Measurements from ENCODE around the gene PRRC2A.

PRRC2A gene

DNA sequence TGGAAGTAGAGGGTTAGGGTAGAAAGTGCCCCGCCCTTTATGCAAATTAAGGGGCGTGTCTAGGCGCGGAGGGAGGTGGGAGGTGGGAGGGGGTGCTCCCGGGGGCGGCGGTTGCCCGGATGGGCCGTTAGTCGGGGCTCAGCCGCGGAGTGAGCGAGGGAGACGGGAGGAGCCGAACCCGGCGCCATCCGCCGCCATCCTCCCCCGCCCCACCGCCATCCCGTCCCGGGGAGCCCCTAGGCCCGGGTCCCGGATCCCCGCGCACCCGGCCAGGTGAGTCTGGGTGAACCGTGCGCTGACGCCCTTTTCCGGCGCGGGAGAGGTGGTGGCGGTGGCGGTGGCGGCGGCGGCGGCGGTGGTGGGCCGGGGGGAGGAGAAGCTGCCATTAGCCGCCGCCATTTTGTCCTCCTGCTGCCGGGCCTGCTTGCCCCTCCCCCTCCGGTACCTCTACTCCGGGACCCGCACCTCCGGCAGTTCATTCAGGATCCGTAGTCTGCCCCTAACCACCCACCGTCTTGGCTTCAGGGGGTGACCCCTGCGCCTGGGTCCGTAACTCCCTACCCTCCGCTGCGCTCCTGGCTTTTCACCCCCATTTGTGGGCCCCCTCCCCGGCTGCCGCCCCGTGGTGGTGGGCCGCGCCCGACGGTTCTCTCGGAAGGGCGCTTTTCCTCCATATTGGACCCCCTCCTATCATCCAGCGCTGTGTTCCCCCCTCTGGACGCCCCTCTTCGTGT is at the start of gene PRRC2A:
TSS of gene PRRC2A (plus strand) at position 130 of the 734 bp plus-strand sequence. CDS start 2,075 bp downstream, outside the sequence.
- DNase-seq: peak; percentile 76

DNA sequence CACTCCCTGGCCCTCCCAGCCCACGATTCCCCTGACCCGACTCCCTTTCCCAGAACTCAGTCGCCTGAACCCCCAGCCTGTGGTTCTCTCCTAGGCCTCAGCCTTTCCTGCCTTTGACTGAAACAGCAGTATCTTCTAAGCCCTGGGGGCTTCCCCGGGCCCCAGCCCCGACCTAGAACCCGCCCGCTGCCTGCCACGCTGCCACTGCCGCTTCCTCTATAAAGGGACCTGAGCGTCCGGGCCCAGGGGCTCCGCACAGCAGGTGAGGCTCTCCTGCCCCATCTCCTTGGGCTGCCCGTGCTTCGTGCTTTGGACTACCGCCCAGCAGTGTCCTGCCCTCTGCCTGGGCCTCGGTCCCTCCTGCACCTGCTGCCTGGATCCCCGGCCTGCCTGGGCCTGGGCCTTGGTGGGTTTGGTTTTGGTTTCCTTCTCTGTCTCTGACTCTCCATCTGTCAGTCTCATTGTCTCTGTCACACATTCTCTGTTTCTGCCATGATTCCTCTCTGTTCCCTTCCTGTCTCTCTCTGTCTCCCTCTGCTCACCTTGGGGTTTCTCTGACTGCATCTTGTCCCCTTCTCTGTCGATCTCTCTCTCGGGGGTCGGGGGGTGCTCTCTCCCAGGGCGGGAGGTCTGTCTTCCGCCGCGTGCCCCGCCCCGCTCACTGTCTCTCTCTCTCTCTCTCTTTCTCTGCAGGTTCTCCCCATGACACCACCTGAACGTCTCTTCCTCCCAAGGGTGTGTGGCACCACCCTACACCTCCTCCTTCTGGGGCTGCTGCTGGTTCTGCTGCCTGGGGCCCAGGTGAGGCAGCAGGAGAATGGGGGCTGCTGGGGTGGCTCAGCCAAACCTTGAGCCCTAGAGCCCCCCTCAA is 48.2 kb upstream of the PRRC2A start, which contains the start of gene LTA:
TSS of gene LTA (plus strand) at position 249 of the 871 bp plus-strand sequence. CDS start at position 703, 454 bp downstream.
- no peak for DNase-seq

DNA sequence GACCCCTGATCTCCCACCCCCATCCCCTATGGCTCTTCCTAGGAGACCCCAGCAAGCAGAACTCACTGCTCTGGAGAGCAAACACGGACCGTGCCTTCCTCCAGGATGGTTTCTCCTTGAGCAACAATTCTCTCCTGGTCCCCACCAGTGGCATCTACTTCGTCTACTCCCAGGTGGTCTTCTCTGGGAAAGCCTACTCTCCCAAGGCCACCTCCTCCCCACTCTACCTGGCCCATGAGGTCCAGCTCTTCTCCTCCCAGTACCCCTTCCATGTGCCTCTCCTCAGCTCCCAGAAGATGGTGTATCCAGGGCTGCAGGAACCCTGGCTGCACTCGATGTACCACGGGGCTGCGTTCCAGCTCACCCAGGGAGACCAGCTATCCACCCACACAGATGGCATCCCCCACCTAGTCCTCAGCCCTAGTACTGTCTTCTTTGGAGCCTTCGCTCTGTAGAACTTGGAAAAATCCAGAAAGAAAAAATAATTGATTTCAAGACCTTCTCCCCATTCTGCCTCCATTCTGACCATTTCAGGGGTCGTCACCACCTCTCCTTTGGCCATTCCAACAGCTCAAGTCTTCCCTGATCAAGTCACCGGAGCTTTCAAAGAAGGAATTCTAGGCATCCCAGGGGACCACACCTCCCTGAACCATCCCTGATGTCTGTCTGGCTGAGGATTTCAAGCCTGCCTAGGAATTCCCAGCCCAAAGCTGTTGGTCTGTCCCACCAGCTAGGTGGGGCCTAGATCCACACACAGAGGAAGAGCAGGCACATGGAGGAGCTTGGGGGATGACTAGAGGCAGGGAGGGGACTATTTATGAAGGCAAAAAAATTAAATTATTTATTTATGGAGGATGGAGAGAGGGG is 47.0 kb upstream of the PRRC2A start:
- no peak for DNase-seq

DNA sequence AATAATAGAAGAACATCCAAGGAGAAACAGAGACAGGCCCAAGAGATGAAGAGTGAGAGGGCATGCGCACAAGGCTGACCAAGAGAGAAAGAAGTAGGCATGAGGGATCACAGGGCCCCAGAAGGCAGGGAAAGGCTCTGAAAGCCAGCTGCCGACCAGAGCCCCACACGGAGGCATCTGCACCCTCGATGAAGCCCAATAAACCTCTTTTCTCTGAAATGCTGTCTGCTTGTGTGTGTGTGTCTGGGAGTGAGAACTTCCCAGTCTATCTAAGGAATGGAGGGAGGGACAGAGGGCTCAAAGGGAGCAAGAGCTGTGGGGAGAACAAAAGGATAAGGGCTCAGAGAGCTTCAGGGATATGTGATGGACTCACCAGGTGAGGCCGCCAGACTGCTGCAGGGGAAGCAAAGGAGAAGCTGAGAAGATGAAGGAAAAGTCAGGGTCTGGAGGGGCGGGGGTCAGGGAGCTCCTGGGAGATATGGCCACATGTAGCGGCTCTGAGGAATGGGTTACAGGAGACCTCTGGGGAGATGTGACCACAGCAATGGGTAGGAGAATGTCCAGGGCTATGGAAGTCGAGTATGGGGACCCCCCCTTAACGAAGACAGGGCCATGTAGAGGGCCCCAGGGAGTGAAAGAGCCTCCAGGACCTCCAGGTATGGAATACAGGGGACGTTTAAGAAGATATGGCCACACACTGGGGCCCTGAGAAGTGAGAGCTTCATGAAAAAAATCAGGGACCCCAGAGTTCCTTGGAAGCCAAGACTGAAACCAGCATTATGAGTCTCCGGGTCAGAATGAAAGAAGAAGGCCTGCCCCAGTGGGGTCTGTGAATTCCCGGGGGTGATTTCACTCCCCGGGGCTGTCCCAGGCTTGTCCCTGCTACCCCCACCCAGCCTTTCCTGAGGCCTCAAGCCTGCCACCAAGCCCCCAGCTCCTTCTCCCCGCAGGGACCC is 46.1 kb upstream of the PRRC2A start:
- no peak for DNase-seq

DNA sequence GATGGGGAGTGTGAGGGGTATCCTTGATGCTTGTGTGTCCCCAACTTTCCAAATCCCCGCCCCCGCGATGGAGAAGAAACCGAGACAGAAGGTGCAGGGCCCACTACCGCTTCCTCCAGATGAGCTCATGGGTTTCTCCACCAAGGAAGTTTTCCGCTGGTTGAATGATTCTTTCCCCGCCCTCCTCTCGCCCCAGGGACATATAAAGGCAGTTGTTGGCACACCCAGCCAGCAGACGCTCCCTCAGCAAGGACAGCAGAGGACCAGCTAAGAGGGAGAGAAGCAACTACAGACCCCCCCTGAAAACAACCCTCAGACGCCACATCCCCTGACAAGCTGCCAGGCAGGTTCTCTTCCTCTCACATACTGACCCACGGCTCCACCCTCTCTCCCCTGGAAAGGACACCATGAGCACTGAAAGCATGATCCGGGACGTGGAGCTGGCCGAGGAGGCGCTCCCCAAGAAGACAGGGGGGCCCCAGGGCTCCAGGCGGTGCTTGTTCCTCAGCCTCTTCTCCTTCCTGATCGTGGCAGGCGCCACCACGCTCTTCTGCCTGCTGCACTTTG is 45.1 kb upstream of the PRRC2A start, which contains the start of gene TNF:
TSS of gene TNF (plus strand) at position 231 of the 567 bp plus-strand sequence. CDS start at position 408, 177 bp downstream.
- no peak for DNase-seq

DNA sequence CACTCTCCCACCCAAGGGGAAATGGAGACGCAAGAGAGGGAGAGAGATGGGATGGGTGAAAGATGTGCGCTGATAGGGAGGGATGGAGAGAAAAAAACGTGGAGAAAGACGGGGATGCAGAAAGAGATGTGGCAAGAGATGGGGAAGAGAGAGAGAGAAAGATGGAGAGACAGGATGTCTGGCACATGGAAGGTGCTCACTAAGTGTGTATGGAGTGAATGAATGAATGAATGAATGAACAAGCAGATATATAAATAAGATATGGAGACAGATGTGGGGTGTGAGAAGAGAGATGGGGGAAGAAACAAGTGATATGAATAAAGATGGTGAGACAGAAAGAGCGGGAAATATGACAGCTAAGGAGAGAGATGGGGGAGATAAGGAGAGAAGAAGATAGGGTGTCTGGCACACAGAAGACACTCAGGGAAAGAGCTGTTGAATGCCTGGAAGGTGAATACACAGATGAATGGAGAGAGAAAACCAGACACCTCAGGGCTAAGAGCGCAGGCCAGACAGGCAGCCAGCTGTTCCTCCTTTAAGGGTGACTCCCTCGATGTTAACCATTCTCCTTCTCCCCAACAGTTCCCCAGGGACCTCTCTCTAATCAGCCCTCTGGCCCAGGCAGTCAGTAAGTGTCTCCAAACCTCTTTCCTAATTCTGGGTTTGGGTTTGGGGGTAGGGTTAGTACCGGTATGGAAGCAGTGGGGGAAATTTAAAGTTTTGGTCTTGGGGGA is 44.4 kb upstream of the PRRC2A start:
- no peak for DNase-seq

DNA sequence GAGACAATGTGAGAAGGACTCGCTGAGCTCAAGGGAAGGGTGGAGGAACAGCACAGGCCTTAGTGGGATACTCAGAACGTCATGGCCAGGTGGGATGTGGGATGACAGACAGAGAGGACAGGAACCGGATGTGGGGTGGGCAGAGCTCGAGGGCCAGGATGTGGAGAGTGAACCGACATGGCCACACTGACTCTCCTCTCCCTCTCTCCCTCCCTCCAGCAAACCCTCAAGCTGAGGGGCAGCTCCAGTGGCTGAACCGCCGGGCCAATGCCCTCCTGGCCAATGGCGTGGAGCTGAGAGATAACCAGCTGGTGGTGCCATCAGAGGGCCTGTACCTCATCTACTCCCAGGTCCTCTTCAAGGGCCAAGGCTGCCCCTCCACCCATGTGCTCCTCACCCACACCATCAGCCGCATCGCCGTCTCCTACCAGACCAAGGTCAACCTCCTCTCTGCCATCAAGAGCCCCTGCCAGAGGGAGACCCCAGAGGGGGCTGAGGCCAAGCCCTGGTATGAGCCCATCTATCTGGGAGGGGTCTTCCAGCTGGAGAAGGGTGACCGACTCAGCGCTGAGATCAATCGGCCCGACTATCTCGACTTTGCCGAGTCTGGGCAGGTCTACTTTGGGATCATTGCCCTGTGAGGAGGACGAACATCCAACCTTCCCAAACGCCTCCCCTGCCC is 43.5 kb upstream of the PRRC2A start:
- DNase-seq: no peak

DNA sequence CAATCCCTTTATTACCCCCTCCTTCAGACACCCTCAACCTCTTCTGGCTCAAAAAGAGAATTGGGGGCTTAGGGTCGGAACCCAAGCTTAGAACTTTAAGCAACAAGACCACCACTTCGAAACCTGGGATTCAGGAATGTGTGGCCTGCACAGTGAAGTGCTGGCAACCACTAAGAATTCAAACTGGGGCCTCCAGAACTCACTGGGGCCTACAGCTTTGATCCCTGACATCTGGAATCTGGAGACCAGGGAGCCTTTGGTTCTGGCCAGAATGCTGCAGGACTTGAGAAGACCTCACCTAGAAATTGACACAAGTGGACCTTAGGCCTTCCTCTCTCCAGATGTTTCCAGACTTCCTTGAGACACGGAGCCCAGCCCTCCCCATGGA is 42.9 kb upstream of the PRRC2A start:
- no peak for DNase-seq

DNA sequence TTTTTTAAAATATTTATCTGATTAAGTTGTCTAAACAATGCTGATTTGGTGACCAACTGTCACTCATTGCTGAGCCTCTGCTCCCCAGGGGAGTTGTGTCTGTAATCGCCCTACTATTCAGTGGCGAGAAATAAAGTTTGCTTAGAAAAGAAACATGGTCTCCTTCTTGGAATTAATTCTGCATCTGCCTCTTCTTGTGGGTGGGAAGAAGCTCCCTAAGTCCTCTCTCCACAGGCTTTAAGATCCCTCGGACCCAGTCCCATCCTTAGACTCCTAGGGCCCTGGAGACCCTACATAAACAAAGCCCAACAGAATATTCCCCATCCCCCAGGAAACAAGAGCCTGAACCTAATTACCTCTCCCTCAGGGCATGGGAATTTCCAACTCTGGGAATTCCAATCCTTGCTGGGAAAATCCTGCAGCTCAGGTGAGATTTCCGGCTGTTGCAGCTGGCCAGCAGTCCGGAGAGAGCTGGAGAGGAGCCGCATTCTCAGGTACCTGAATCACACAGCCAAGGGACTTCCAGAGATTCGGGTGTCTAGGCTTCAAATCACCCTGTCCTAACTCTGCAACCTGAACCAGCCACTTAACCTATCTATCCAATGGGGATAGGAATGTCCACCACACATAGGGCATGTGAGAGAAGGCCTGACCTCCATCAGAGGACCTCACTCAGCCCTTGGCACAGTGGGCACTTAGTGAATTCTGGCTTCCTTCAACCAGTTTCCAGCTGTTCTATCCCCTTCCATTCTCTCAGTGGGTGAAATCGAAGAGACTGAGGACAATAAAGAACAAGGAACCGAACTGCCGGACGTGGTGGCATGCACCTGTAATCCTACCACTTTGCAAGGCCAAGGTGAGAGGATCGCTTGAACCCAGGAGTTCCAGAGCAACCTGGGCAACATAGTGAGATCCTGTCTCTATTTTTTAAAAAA is 42.1 kb upstream of the PRRC2A start:
- DNase-seq: no peak

DNA sequence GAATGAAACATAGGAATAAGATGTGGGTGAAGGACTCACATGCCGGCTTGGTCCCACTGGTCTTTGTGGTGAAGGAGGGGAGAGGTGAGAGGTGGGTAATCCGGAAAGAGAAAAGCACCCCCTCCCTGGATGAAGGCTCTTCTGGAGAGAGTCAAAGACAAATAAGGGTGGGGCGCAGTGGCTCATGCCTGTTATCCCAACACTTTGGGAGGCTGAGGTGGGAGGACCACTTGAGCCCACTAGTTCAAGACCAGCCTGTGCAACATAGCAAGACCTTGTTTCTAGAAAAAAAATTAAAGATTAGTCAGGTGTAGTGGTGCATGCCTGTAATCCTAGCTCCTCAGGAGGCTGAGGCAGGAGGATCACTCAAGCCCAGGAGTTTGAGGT is 41.4 kb upstream of the PRRC2A start:
- no peak for DNase-seq

DNA sequence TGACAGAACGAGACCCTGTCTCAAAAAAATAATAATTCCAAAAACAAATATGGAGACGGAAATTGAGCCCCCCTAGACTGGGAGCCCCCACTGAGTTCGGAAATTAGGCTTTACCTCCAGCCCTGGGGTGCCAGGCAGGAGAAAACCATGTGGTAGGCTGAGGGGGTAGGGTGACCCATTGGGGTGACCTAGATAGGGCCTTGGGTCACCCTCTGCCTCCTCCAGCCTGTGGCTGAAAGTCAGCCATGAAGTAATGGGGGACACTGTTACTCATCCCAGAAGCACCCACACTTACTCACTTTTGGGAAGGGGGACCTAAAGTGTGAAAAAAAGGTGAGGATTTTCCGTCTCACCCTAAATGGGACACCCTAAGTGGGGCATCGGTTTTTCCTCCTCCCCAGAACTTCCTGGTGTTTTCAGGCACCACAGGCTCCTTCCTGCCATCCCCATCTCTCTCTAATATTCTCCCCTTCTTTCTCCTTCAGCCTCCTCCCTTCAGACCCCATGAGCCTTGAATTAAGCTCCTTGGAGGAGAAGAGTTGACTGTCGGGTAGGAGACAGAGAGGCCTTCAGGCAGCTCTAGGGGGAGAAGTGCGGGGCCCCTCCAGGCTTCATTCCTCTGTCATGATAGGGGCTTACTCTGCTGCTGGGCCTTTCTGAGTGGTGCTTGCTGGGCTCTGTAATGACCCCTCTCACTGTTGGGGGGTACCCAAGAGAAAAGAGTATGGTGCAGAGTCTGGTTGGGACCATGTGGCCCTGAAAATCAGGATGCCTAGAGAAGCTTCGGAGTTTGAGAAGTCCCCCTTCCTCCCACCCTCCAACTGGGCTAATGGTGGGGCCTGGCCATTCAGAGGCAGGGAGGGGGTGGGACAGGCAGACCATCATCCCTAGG is 40.7 kb upstream of the PRRC2A start:
- DNase-seq: no peak

DNA sequence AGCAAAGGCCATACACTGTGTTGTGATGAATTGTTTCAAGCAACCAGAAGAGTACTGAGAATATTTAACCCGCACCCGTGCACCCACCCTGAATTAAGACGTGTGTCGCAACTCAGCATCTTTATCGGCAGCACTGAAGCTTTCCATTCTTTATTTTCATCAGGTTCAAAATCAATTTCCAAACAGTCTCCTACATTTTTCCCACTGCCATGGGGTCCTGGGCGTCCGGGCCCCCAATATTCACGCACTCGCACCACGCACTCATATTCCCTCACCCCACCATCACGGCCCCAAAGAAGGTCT is 40.1 kb upstream of the PRRC2A start:
- DNase-seq: no peak

DNA sequence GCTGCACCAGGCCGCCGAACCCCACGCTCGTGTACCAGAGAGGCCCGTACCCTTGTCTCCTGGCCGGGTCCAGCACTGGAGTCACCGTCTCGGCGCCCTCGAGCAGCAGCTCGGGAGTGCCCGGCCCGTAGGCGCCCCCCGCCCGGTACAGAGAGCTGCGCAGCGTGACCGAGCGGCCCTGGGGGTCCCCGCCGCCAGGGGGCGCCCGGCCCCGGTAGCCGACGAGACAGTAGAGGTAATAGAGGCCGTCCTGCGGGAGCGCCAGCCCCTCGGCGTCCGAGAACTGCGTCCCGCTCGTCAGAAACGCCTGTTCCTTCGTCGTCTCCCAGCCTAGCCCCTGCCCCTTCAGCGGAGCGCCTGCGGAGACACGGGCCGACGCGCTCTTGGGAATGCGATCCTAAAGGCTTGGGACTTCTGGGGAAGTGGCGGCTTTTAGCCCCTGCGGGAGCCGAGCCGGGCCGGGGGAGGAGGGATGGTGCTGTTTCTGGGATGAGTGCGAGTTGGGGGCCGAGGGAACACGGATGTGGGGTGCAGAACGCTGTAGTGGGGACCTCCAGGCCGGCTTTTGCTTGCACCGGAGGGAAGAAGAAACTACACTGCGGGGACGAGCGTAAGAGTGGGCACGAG is 39.6 kb upstream of the PRRC2A start:
- DNase-seq: peak; percentile 71

DNA sequence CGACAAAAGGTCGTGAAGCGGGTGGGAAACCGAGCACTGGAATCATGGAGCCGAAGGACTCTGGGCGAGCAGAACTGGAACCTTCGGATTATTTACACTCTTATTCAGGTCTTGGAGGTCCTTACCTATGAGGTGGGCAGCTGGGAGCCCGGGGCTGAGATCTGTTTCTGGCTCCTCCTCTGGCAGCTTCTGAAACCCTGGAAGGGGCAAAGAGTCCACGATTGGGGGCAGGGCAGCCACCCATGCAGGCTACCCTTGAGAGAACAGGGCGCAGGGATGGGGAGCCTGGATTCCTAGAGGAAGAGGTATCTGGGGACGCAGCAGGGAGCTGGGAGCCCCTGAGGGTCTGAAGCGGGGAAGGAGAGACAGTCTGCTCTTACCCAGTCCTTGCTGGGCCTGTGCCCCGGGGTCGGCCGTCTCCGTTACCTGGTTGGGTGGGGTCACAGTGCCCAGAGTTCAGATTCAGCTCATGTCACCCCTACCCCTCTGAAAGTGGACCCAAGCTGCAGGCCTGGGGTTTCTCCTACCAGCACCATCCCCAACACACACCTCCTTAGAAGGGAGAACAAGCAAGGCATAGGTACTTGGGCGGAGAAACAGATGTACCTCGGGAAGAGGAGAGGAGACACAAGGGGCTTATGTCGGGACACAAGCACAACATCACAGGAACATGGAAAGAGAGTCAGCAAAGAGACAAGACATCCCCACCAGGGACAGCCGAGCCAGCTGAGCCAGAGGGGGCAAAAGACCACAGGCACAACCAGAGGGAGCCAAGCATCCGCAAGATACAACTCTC is 38.9 kb upstream of the PRRC2A start:
- DNase-seq: no peak

DNA sequence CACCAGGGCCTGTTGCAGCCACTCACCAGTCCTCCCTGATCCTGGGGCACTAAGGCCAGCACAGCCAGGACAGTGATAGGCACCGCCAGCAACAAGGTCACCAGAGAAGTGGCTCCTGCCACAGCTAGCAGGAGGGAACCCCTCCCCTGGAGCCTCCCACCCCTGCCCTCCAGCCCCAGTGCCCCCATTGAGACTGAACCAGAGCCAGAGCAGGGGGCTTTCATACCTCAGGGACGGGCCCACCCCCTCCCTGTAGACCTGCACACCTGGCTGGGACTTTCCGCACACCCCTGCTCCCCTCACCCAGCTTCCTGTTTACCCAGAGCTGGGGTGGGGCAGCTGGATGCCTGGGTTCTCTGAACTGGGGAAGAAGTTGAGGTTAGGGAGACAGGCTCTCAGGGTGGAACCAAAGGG is 38.3 kb upstream of the PRRC2A start, which contains the start of gene LTB:
TSS of gene LTB (minus strand) at position 195 of the 414 bp plus-strand sequence. CDS start at position 188, 7 bp downstream.
- no peak for DNase-seq

DNA sequence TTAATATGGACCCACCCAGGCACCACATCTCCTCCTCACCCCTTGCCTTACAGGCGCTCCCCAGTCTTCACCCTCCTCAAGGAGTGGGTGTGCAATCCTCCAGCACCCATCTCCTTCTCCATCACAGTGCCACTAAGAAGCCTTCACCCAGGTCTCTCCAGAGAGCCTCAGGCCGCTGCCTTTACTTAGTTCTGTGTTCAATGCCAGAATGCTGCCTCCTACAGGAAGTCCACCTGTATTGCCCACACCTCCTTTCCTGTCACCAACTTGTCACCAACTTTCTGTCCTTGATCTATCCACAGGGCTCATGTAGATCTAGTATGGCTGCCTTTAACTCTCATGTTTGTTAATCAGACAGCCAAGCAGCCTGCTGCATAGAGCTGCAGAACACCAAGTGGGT is 35.0 kb upstream of the PRRC2A start:
- peak; percentile 14 for DNase-seq
